ENCODE data around the gene ABLIM2. TPM values are rescaled to one million over a fixed set of nuclear protein-coding genes. Genes with fewer than 3 reads are reported as not detected.

ABLIM2 gene
- total and polyA plus RNA-seq, 2 of the 4 experiments (the other 2 are of a cell fraction), result under 0.01 to 0.10 TPM

DNA sequence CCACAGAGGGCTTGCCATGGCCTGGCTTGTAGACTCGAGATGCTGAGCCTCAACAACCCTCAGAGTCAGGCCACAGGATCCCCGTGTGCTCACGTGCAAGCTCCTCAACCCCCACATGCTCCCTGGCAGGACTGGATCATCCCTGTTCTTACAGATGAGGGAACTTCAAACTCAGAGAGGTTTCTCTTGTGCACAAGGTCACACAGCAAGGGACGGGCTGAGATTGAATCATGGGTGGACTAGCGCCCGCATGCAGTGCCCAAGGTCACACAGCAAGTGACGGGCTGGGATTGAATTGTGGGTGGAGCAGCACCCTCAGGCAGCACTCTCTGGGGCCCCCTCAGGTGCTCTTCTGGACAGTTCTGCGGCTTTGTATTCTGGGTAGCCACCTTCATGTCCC, 158.4 kb downstream of the ABLIM2 start:
- H3K9me3 ChIP-seq (ENCODE audit: control insufficient read depth, insufficient read depth, low read length), result peaks cover 5% of the 10 kb centered on the region
- H3K9ac ChIP-seq (ENCODE audit: low read depth, low read length), result no peak overlapping the region
- H3K79me1 ChIP-seq (ENCODE audit: low read depth in 1 of 2, low read length in 2 of 2), result no peaks in the 10 kb centered on the region
- no peak overlapping the region for H2AK9ac ChIP-seq (replicated peaks; ENCODE audit: low read depth, low read length, poor library complexity)
- no peak overlapping the region for H2BK15ac ChIP-seq (ENCODE audit: low read depth, low read length)
- intact Hi-C loops (cut with micrococcal nuclease), result no loop called here
- DNase-seq (no peak), ATAC-seq (ENCODE audit: low read depth) (no peak)
- no peak overlapping the region for H3K18ac ChIP-seq (ENCODE audit: low read depth, low read length)
- POLR2A ChIA-PET (ENCODE audit: unreplicated experiment), result no interaction called here
- no peak overlapping the region for H2BK120ac ChIP-seq (ENCODE audit: low read depth, low read length)
- no peak overlapping the region for H3K4me3 ChIP-seq (ENCODE audit: insufficient read depth, low read depth, low read length)
- no peak overlapping the region for H4K5ac ChIP-seq (ENCODE audit: low read depth, low read length)
- H2BK20ac ChIP-seq (ENCODE audit: low read depth, low read length), result no peak overlapping the region
- H2BK5ac ChIP-seq (ENCODE audit: low read depth, low read length, poor library complexity, severe bottlenecking), result no peak overlapping the region
- BruUV-seq (replicated peaks), result no TSS peak
- H4K8ac ChIP-seq (ENCODE audit: low read depth in 2 of 2, low read length in 2 of 2), result no peak overlapping the region
- no peak overlapping the region for H3K14ac ChIP-seq (replicated peaks; ENCODE audit: low read depth, low read length)
- no peak overlapping the region for H2AK5ac ChIP-seq (ENCODE audit: low read depth, low read length)
- no peaks in the 10 kb centered on the region for H4K20me1 ChIP-seq (ENCODE audit: insufficient read depth, low read length)
- H3K36me3 ChIP-seq (ENCODE audit: control insufficient read depth, insufficient read depth, low read length), result no peaks in the 10 kb centered on the region
- H3K23ac ChIP-seq (ENCODE audit: low read depth, low read length), result no peak overlapping the region
- no peak overlapping the region for H3K27ac ChIP-seq (ENCODE audit: insufficient read depth, low read length)
- H3K4me1 ChIP-seq (ENCODE audit: control insufficient read depth, insufficient read depth, low read length), result no peaks in the 10 kb centered on the region
- in situ Hi-C loops (cut with MboI; ENCODE audit: low sequenced_read_pairs), result no loop called here
- H4K91ac ChIP-seq (ENCODE audit: insufficient read depth, low read depth, low read length), result no peak overlapping the region
- no peak overlapping the region for H3K4ac ChIP-seq (ENCODE audit: low read depth, low read length)
- H2AFZ ChIP-seq (replicated peaks; ENCODE audit: low read length, poor library complexity), result no peak overlapping the region
- TF ChIP-seq CHD1 (IDR thresholded peaks at IDR 0.05; ENCODE audit: low read depth, low read length), result no peak
- no peak for TF ChIP-seq MAZ (IDR thresholded peaks at IDR 0.05; ENCODE audit: borderline replicate concordance, low read depth, low read length)
- TF ChIP-seq POLR2A (IDR thresholded peaks at IDR 0.05; ENCODE audit: low read depth, low read length), result no peak
- TF ChIP-seq MXI1 (IDR thresholded peaks at IDR 0.05; ENCODE audit: borderline replicate concordance, low read depth, low read length), result no peak
- no peak for TF ChIP-seq BHLHE40 (IDR thresholded peaks at IDR 0.05; ENCODE audit: low read depth, low read length)
- TF ChIP-seq CEBPB (IDR thresholded peaks at IDR 0.05; ENCODE audit: low read depth, low read length), result no peak
- no peak for TF ChIP-seq ELK1 (IDR thresholded peaks at IDR 0.05; ENCODE audit: borderline replicate concordance, low read depth, low read length)
- no peak for TF ChIP-seq RAD21 (IDR thresholded peaks at IDR 0.05; ENCODE audit: low read length)
- TF ChIP-seq USF2 (IDR thresholded peaks at IDR 0.05; ENCODE audit: low read depth, low read length), result no peak
- TF ChIP-seq RFX5 (IDR thresholded peaks at IDR 0.05; ENCODE audit: low read depth, low read length), result no peak
- TF ChIP-seq NFE2L2 (IDR thresholded peaks at IDR 0.05; ENCODE audit: low read depth, low read length), result no peak
- no peak for TF ChIP-seq MAFK (IDR thresholded peaks at IDR 0.05; ENCODE audit: low read depth, low read length)
- no peak for TF ChIP-seq FOS (IDR thresholded peaks at IDR 0.05; ENCODE audit: low read depth, low read length)
- TF ChIP-seq RCOR1 (IDR thresholded peaks at IDR 0.05; ENCODE audit: insufficient replicate concordance, low read length), result no peak
- no peak for TF ChIP-seq SMC3 (IDR thresholded peaks at IDR 0.05; ENCODE audit: low read depth, low read length)
- TF ChIP-seq CTCF (conservative IDR thresholded peaks at IDR 0.05; ENCODE audit: low read depth, low read length), result no peak
- no peak overlapping the region for H3K56ac ChIP-seq (ENCODE audit: extremely low read depth, insufficient read depth, low read length)
- H3K4me2 ChIP-seq (ENCODE audit: low read depth, low read length), result no peak overlapping the region
- CTCF ChIA-PET, result no interaction called here
- H3K27me3 ChIP-seq (ENCODE audit: control insufficient read depth, insufficient read depth, low read length), result peaks cover 70% of the 10 kb centered on the region
- WGBS, 2 experiments (ENCODE audit: extremely low coverage in 2 of 2, insufficient read length in 1 of 2), result 40% methylated on average over 1 of the region's 8 CpGs; no CpG with 5 or more reads in 1 of the 2 experiments
- dilution Hi-C loops (cut with HindIII; ENCODE audit: low sequenced_read_pairs, unreplicated experiment), result no loop called here
- no peaks in the 10 kb centered on the region for H3K9me1 ChIP-seq (ENCODE audit: insufficient read depth, low read length)
